Measurements from ENCODE around the gene MBTPS2.
"Not testable (repeated sequence)": the region's sequence is repeated elsewhere in the genome, so short reads cannot be mapped to it uniquely, and the experiment has no call there.

MBTPS2 gene

GRCh38 chrX:21839334-21840192 is at the start of gene MBTPS2:
Gene MBTPS2 (plus strand): TSS chrX:21839617. CDS start chrX:21839735, 118 bp downstream.
- DNase-seq = peak; percentile 72

- no peak for DNase-seq
These were observed 40.7 kb upstream of the MBTPS2 start for GRCh38 chrX:21798677-21799219.

DNA sequence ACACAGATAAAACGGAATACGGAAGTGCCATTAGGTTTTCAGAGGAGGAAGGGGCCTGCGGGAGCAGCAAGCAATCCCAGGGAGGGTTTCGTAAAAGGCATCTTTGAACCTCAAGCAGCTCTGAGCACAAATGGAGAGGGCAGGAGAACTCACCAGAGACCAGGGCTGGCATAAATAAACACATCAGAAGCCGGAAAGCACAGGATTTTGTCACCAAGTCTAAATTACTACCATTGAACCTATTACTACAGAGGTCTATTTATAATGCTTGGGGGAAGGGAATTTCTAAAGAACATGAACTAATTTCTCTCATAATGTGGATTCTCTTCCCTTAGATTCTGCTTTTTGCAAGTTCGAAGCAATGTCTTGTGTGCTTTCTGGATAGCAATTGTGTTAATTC is 39.6 kb upstream of the MBTPS2 start:
- DNase-seq = no peak

DNA sequence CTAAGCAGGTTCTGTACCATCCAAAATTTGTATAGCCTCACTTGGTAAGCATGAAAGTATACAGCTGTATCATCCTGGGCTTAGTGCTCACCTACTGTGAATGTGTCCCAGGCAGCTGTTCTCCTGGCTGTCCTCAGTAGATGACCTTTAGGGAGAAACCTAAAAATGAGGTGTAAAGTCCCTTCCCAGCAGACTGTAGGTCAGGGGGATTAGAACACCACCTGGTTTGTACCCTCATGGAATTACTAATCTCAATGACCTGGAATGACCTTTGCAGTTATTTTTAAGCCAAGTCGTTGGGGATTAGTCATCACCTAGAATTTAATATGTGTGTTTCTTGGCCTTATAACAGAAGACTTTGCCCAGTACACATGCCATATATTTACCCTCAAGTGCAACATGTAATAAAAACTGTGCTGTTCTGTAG is 39.1 kb upstream of the MBTPS2 start:
- no peak for DNase-seq

DNA sequence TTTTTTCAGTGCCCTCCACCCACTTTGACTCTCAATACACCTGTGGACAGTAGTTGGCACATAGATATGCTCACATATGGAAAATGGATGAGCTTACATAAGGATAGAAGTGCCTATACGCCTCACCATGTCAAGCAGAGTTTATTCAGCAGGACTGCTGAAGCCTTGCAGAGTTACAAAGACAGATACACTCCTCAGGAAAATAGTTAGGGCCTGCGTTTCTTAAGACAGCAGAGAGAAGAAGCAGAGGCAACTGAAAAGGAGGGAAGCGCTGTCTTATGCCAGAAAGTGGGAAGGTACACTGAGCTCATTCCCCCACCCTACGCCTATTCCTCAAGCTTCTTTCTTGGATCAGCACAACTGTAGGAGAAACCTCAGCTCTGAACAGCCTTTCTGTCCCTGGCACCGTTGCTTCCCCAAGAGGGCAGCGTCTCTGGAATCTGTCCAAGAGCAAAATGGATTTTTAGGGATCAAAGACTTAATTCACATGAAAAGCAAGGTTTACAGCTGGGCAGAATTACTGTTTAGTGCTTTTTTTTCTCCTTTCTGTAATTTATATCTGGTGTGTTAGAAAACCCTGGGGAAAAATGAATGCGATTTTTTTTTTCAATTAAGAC is 37.3 kb upstream of the MBTPS2 start:
- DNase-seq = no peak

GRCh38 chrX:21802839-21803238 is 36.6 kb upstream of the MBTPS2 start:
- DNase-seq = no peak

GRCh38 chrX:21806691-21807090 is 32.7 kb upstream of the MBTPS2 start:
- DNase-seq = no peak

DNA sequence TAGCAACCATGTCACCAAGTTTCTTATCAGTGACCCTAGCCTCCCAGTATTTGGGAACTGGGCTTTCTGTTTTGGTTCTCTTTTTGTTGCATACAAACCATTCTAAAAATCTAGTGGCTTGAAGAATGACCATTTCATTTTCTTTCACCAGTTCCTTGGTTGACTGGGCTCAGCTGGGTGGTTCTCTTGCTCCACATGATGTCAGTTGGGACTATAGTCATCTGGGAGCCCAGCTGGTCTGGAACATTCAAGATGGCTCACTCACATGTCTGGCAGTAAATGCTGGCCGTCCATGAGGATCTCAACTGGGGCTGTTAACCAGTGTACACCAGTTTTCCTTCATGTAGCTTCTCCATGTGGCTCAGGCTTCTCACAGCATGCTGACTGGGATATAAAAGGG is 27.6 kb upstream of the MBTPS2 start:
- no peak for DNase-seq

- DNase-seq = no peak
These were observed 26.8 kb upstream of the MBTPS2 start for GRCh38 chrX:21812628-21813027.

DNA sequence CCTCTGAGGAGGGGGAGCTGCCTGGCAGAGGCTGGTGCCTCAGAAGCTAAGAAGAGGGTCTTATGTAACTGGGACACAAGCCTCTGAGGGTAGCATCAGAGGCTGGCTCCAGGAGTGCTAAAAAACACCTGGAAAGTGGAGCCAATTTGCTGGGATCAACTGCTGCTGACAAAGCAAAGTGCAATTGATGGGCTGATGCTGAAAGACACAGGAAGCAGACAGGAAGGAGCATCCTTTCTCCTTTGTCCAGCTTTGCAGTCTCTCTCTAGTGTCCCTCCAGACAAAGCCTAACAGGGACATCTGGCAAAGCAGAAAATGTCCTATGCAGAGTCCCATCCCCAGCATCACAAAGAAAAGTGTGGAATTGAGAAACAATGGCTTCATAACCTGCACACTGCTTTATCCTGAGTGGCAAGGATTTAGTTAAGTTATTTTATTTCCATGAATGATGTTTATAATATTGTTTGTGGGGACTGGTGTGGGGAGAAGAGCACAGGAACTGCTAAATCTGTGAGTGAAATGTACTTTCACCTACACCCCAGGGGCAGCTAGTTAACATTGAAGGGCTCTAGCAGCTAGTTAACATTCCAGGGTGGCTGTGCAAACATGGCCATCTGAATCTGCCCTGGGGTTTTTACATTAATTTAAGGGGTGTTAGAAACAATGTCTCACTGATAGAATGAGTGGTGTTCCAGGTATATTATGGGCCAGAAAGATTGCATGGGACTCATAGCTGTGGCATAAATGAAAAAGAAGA is 25.6 kb upstream of the MBTPS2 start:
- DNase-seq = no peak

GRCh38 chrX:21816136-21816535 is 23.3 kb upstream of the MBTPS2 start:
- no peak for DNase-seq

GRCh38 chrX:21820170-21820569 is 19.2 kb upstream of the MBTPS2 start:
- not testable (repeated sequence) for DNase-seq

DNA sequence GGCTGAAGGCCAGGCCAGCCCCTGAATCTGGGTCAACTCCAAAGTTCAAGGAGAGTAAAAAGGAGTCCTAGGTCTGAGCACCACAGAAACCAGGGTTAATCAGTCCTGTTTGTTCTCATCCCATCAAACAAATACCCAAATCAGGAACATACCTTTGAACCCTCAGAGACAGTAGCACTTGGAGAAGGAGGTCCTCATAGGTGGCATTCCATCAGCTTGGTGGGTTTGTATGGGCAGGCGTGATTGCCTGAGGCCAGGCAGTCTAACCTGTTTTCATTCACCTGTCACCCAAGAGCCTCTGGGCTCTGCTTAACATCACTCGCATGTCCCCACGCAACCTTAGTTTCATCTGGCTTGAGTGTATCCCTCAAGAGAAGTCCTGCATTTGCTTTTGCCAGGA is 17.5 kb upstream of the MBTPS2 start:
- no peak for DNase-seq

DNA sequence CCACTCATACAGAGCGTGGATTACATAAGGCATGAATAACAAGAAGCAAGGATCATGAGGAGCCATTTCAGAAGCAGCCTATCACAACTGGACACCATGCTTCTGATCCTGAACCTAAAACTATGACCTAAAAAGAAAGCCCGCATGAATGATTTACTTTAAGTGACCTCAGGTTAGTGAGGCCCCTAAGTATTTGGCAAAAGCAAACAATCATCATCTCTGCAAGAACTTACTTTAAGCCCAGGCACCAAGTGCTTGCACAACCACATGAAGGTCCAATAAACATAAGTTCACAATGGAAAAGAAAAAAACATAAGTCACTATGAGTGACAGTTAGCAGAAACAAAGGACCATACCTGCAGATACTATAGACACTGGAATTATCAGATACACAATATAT is 7.9 kb upstream of the MBTPS2 start:
- no peak for DNase-seq

GRCh38 chrX:21837056-21837455 is 2.4 kb upstream of the MBTPS2 start:
- DNase-seq = no peak

GRCh38 chrX:21838937-21839333 is 482 bp upstream of the MBTPS2 start:
- no peak for DNase-seq

GRCh38 chrX:21840193-21840545 is 752 bp downstream of the MBTPS2 start:
- no peak for DNase-seq

DNA sequence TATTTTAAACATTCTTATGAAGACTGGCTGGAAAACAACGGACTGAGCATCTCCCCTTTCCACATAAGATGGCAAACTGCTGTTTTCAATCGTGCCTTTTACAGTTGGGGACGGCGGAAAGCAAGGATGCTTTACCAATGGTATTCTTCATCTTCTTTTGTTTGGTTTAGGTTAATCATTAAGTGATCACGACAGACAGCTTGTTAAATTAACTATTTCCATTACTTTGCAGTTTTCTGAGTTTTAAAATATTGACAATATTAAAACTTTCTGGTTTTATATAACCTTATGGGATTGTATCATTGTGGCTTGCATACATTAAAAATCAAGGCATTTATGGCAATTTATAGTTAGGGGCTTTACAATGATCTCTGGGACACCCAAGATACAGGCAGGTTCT is 3.8 kb downstream of the MBTPS2 start:
- no peak for DNase-seq

- no peak for DNase-seq
These were observed 5.7 kb downstream of the MBTPS2 start for GRCh38 chrX:21845096-21845495.

GRCh38 chrX:21847342-21847741 is 7.9 kb downstream of the MBTPS2 start:
- no peak for DNase-seq

DNA sequence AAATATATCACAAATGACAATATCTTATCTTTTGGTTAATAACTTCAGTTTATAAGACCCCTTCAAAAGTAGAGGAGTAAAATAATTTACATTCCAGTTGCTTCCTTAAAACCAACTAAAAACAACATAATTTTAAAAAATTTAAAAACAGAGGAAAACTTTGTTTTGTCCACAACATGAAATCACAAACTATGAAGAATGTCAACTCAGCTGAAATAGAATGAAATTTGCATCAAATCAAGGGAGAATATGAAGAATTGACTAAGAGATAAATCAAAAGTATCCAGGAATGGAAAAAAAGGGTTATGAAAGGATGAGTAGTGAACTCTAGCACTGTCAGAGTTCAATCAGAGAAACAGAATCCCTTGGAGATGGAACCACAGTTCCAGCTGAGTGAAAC is 14.2 kb downstream of the MBTPS2 start:
- no peak for DNase-seq

- DNase-seq = no peak
These were observed 16.6 kb downstream of the MBTPS2 start, which contains the start of gene YY2 for GRCh38 chrX:21855937-21856415. Gene YY2 (plus strand): TSS chrX:21855987. CDS start chrX:21856485, 498 bp downstream.

GRCh38 chrX:21856504-21856903 is 17.1 kb downstream of the MBTPS2 start:
- no peak for DNase-seq

Data from stimulated activated CD4-positive, alpha-beta T cell treated with anti-CD3 and anti-CD28 coated beads, Interleukin-12 subunit alpha, Interleukin-12 subunit beta, amount 100 ng/mL, for 4 hours (primary cell).